Neural progenitor cell (in vitro differentiated cells): ENCODE measurements around the gene AKAP14. TPM values are rescaled to one million over a fixed set of nuclear protein-coding genes. Genes with fewer than 3 reads are reported as not detected.

ENCODE experiments used
- DNase-seq: peaks from one replicate; pipeline ENCODE4 v3.0.0-alpha.2; 2016; ENCODE audit warnings: low spot score
- H2AFZ ChIP-seq: fragments of 200-600 bp; sonication (generic); replicated peaks from 2 replicates; pipeline ENCODE4 v1.6.1; 2016; ENCODE audit warnings: antibody characterized with exemption
- H3F3A ChIP-seq: fragments of 200-600 bp; sonication (generic); 2 replicates; pipeline ENCODE4 v1.6.1; 2016; ENCODE audit warnings: antibody characterized with exemption, low read depth
- H3K27ac ChIP-seq: fragments of 200-600 bp; sonication (generic); 2 replicates; pipeline ENCODE4 v1.5.1; 2016; ENCODE audit warnings: mild to moderate bottlenecking
- H3K27me3 ChIP-seq: fragments of 200-600 bp; sonication (generic); 2 replicates; pipeline ENCODE4 v1.6.1; 2016; ENCODE audit warnings: mild to moderate bottlenecking, moderate library complexity
- H3K36me3 ChIP-seq: fragments of 200-600 bp; sonication (generic); 2 replicates; pipeline ENCODE4 v1.5.1; 2016
- H3K4me1 ChIP-seq: fragments of 200-600 bp; sonication (generic); 2 replicates; pipeline ENCODE4 v1.6.1; 2016; ENCODE audit warnings: mixed run types
- H3K4me2 ChIP-seq: fragments of 200-600 bp; sonication (generic); 2 replicates; pipeline ENCODE4 v1.6.1; 2016
- H3K4me3 ChIP-seq: fragments of 200-600 bp; sonication (generic); 2 replicates; pipeline ENCODE4 v1.5.1; 2016
- H3K79me2 ChIP-seq: fragments of 200-600 bp; sonication (generic); 2 replicates; pipeline ENCODE4 v1.6.1; 2016; ENCODE audit warnings: low read depth
- H3K9ac ChIP-seq: fragments of 200-600 bp; sonication (generic); 2 replicates; pipeline ENCODE4 v1.6.1; 2016
- H3K9me3 ChIP-seq: fragments of 200-600 bp; sonication (generic); 2 replicates; pipeline ENCODE4 v1.5.1; 2016; ENCODE audit warnings: low read depth
- H4K20me1 ChIP-seq: fragments of 200-600 bp; sonication (generic); 2 replicates; pipeline ENCODE4 v1.6.1; 2016; ENCODE audit warnings: low read depth
- H3K27ac Mint-ChIP-seq: 3 replicates; pipeline ENCODE4 v1.8.0; 2021; ENCODE audit warnings: mixed read lengths
- H3K27me3 Mint-ChIP-seq: 2 replicates; pipeline ENCODE4 v1.8.0; 2022; ENCODE audit warnings: low read depth, mild to moderate bottlenecking, inconsistent platforms, moderate library complexity, mixed read lengths; ENCODE audit not compliant: insufficient read depth
- H3K36me3 Mint-ChIP-seq: 3 replicates; pipeline ENCODE4 v1.8.0; 2021; ENCODE audit warnings: mixed read lengths
- H3K4me1 Mint-ChIP-seq: 3 replicates; pipeline ENCODE4 v1.8.0; 2021; ENCODE audit warnings: mixed read lengths
- H3K4me3 Mint-ChIP-seq: 3 replicates; pipeline ENCODE4 v1.8.0; 2021; ENCODE audit warnings: mild to moderate bottlenecking, moderate library complexity, mixed read lengths
- H3K9me3 Mint-ChIP-seq: 3 replicates; pipeline ENCODE4 v1.8.0; 2020; ENCODE audit warnings: mixed read lengths
- EZH2 ChIP-seq: fragments of 200-600 bp; sonication (generic); IDR thresholded peaks from 2 replicates; pipeline ENCODE4 v1.6.1; 2017; ENCODE audit warnings: antibody characterized with exemption, mild to moderate bottlenecking, moderate library complexity
- EZH2phosphoT487 ChIP-seq: fragments of 200-600 bp; sonication (generic); IDR thresholded peaks from 2 replicates; pipeline ENCODE4 v1.6.1; 2017; ENCODE audit warnings: antibody characterized with exemption
- total RNA-seq: library from RNA; depleted of rRNA; stranded (reverse); fragments of >200 nt; gene quantifications from 2 replicates; pipeline ENCODE4 v1.2.3, GENCODE V29; 2015; ENCODE audit warnings: low replicate concordance
- TF ChIP-seq, protein P1 (sequence below): fragments of 200-600 bp; sonication (generic); IDR thresholded peaks from 2 replicates; pipeline ENCODE4 v1.5.1; 2017; ENCODE audit warnings: antibody characterized with exemption, mild to moderate bottlenecking

AKAP14 gene
- not detected in 2 replicates for total RNA-seq

DNA sequence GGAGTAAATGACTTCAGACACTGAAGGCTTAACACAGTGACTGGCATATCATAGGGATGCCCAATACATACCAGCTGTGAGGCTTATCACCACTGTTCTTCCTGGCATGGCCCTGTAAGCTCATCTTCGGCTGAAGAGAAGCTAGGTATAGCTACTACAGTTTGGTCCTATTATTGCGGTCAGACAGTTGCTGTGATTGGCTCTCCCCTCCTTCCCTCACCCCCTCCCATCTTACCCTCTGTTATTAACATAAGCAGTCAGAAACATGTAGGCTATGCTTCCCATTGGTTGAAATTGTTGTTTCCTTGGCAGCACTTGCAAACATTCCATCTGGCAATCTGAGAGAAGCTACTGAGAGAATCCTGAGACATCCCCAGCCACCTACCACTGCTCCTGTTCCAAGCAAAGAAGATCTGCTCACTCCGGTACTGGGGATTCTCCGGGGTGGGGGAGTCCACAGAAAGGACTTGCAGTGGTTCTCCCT is at the start of gene AKAP14:
TSS of gene AKAP14 (plus strand) at position 51 of the 484 bp plus-strand sequence. CDS start 7,331 bp downstream, outside the sequence.
- H3K27ac Mint-ChIP-seq, result no peak within 1 kb of the TSS
- peak within 1 kb of the TSS; percentile 20 for H3K4me3 Mint-ChIP-seq
- TF ChIP-seq EZH2phosphoT487 (no peak), EZH2 (no peak)
- TF ChIP-seq, protein P1, sequence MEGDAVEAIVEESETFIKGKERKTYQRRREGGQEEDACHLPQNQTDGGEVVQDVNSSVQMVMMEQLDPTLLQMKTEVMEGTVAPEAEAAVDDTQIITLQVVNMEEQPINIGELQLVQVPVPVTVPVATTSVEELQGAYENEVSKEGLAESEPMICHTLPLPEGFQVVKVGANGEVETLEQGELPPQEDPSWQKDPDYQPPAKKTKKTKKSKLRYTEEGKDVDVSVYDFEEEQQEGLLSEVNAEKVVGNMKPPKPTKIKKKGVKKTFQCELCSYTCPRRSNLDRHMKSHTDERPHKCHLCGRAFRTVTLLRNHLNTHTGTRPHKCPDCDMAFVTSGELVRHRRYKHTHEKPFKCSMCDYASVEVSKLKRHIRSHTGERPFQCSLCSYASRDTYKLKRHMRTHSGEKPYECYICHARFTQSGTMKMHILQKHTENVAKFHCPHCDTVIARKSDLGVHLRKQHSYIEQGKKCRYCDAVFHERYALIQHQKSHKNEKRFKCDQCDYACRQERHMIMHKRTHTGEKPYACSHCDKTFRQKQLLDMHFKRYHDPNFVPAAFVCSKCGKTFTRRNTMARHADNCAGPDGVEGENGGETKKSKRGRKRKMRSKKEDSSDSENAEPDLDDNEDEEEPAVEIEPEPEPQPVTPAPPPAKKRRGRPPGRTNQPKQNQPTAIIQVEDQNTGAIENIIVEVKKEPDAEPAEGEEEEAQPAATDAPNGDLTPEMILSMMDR, result no peak
- no peak within 1 kb of the TSS for H3K27ac ChIP-seq
- peaks cover 3% of the 10 kb centered on the region for H3K4me1 Mint-ChIP-seq
- no peaks in the 10 kb centered on the region for H3K79me2 ChIP-seq
- H3K4me3 ChIP-seq, result no peak within 1 kb of the TSS
- no peak for DNase-seq
- H3K36me3 ChIP-seq, result no peaks in the 10 kb centered on the region
- peaks cover 4% of the 10 kb centered on the region for H3K27me3 Mint-ChIP-seq
- H3K9me3 Mint-ChIP-seq, result peaks cover 11% of the 10 kb centered on the region
- no peaks in the 10 kb centered on the region for H3K9me3 ChIP-seq
- H3K9ac ChIP-seq, result no peak within 1 kb of the TSS
- no peak within 1 kb of the TSS for H2AFZ ChIP-seq
- H3K4me1 ChIP-seq, result no peaks in the 10 kb centered on the region
- H3K4me2 ChIP-seq, result no peak within 1 kb of the TSS
- no peaks in the 10 kb centered on the region for H3K27me3 ChIP-seq
- no peaks in the 10 kb centered on the region for H3F3A ChIP-seq
- no peaks in the 10 kb centered on the region for H3K36me3 Mint-ChIP-seq
- H4K20me1 ChIP-seq, result no peaks in the 10 kb centered on the region

DNA sequence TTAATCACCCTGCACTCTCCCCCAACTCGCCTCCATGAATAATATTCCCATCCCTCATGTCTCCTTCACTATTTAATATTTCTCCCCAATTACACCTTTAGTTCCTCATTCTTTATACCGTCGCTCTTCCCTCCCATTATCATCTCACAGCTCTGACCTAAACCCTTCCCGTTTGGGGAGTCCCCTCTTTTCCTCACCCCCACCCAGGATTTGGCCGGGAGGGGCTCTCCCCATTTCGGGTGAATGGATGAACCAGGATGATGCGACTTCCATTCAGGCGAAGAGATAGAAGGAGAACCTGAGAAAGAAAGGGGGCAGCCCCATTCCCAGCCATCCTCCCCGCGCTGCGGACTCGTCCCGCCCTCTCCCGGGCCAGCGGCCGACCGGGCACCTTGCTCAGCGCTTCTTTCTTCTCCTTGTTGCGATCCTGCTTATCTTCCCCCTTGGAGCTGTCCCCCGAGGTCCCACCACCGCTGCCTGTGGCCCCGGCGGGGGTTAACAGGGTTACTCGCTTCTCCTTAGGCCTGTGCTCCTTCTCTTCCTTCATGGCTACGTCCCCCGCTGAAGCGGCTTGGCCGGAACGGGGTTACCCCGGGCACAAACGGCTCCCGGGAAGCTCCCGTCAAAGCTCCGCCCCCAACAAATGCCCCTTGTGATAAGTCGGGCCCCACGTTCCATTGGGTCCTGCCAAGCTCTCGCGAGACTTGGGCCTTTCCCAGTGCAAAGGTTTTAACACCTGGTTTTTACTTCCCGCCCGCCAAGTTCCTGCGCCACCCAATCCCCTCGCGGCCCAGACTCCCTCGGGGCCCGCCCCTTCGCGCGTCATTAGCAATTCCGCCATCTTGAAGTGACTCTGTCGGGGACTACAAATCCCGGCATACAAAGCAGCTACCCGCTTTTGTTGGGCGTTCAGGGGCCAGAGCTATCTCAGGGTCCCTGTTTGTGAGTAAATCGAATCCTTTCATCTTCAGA is 43.0 kb upstream of the AKAP14 start, which contains the start of gene UPF3B:
TSS of gene UPF3B (minus strand) at position 582 of the 972 bp plus-strand sequence. CDS start at position 547, 35 bp downstream.
- no peaks in the 10 kb centered on the region for H3K9me3 ChIP-seq
- Mint-ChIP-seq H3K4me1 (peaks cover 3% of the 10 kb centered on the region), H3K27ac (peak within 1 kb of the TSS; percentile 98), H3K27me3 (peaks cover 2% of the 10 kb centered on the region), H3K9me3 (peaks cover 7% of the 10 kb centered on the region), H3K4me3 (peak within 1 kb of the TSS; percentile 87), H3K36me3 (peaks cover 6% of the 10 kb centered on the region)
- no peaks in the 10 kb centered on the region for H3K27me3 ChIP-seq
- H3K27ac ChIP-seq, result peak within 1 kb of the TSS; percentile 73
- peaks cover 33% of the 10 kb centered on the region for H3K79me2 ChIP-seq
- peak; percentile 98 for DNase-seq
- peak within 1 kb of the TSS; percentile 83 for H2AFZ ChIP-seq
- TF ChIP-seq EZH2phosphoT487 (no peak), EZH2 (no peak)
- TF ChIP-seq, protein P1, result no peak
- H3K4me1 ChIP-seq, result no peaks in the 10 kb centered on the region
- no peaks in the 10 kb centered on the region for H3F3A ChIP-seq
- H3K9ac ChIP-seq, result peak within 1 kb of the TSS; percentile 90
- H3K4me3 ChIP-seq, result peak within 1 kb of the TSS; percentile 85
- peaks cover 17% of the 10 kb centered on the region for H3K36me3 ChIP-seq
- no peaks in the 10 kb centered on the region for H4K20me1 ChIP-seq
- peak within 1 kb of the TSS; percentile 88 for H3K4me2 ChIP-seq

DNA sequence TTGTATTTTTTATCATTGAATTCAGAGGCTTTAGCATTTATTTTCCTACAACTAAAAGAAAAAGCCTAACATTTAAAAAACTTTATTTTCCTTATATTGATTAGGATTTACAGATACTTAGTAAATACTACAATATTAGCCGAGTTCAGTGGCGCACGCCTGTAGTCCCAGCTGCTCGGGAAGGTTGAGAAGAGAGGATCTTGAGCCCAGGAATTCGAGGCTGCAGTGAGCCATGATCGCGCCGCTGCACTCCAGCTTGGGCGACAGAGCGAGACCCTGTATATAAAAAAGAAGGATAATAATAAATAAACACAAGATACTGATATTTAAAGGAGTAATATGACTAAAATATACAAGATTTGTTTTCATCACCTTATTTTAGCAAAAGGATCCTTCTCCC is 42.2 kb upstream of the AKAP14 start:
- H3K4me1 Mint-ChIP-seq, result peaks cover 3% of the 10 kb centered on the region

More for the DNA sequence above, 42.2 kb upstream of the AKAP14 start:
- no peaks in the 10 kb centered on the region for H3K4me1 ChIP-seq
- H3K27me3 ChIP-seq, result no peaks in the 10 kb centered on the region
- H3K9ac ChIP-seq, result peak overlapping the region; percentile 67
- H3K36me3 ChIP-seq, result peaks cover 15% of the 10 kb centered on the region
- peaks cover 1% of the 10 kb centered on the region for H3K9me3 ChIP-seq
- no peaks in the 10 kb centered on the region for H4K20me1 ChIP-seq
- peaks cover 7% of the 10 kb centered on the region for H3K9me3 Mint-ChIP-seq
- H3F3A ChIP-seq, result no peaks in the 10 kb centered on the region
- peak; percentile 5 for DNase-seq
- H3K36me3 Mint-ChIP-seq, result peaks cover 6% of the 10 kb centered on the region
- H3K79me2 ChIP-seq, result peaks cover 33% of the 10 kb centered on the region
- H3K4me2 ChIP-seq, result peak overlapping the region; percentile 78
- H3K27ac ChIP-seq, result no peak overlapping the region
- peak overlapping the region; percentile 83 for H2AFZ ChIP-seq
- peak overlapping the region; percentile 85 for H3K4me3 ChIP-seq
- peak overlapping the region; percentile 93 for H3K27ac Mint-ChIP-seq
- peak overlapping the region; percentile 87 for H3K4me3 Mint-ChIP-seq
- TF ChIP-seq EZH2phosphoT487 (no peak), EZH2 (no peak)
- TF ChIP-seq, protein P1, result no peak
- H3K27me3 Mint-ChIP-seq, result peaks cover 2% of the 10 kb centered on the region
